ENCODE measurements around the gene SS18L1. TPM values are rescaled to one million over a fixed set of nuclear protein-coding genes. Genes with fewer than 3 reads are reported as not detected.

The SS18L1 gene
- total and polyA plus RNA-seq, 2 experiments from 2014 or later = 6.5 to 32.6 TPM

GRCh38 chr20:62163986-62164762, 20.6 kb downstream of the SS18L1 start:
- H3K27ac ChIP-seq (ENCODE audit: low read depth) = no peak overlapping the region
- ATAC-seq = no peak
- no peak overlapping the region; the same call in 2 of the 3 replicates for H3K4me3 Mint-ChIP-seq
- no peaks in the 10 kb centered on the region for H3K79me2 ChIP-seq (replicated peaks; ENCODE audit: insufficient read depth)
- no peaks in the 10 kb centered on the region; the same call in 1 of the 2 replicates for H4K20me1 ChIP-seq (replicated peaks; ENCODE audit: insufficient read depth)
- no peaks in the 10 kb centered on the region for H3K27me3 ChIP-seq (ENCODE audit: insufficient read depth)
- H3K4me3 ChIP-seq = no peak overlapping the region
- H3K9me2 ChIP-seq (ENCODE audit: insufficient read depth) = no peaks in the 10 kb centered on the region
- no peaks in the 10 kb centered on the region for H3F3A ChIP-seq (replicated peaks; ENCODE audit: low read depth)
- peaks cover 9% of the 10 kb centered on the region for H3K27me3 Mint-ChIP-seq (ENCODE audit: insufficient read depth, low read depth, poor library complexity)
- peaks cover 58% of the 10 kb centered on the region for H3K36me3 Mint-ChIP-seq (ENCODE audit: low read depth)
- H3K4me2 ChIP-seq = no peak overlapping the region
- H3K4me1 Mint-ChIP-seq = no peaks in the 10 kb centered on the region
- DNase-seq (ENCODE audit: low spot score) = no peak
- TF ChIP-seq ZNF331 (CRISPR knock-in tag; IDR thresholded peaks at IDR 0.05; ENCODE audit: low read depth) (no peak), EZH2phosphoT487 (IDR thresholded peaks at IDR 0.05; ENCODE audit: unreplicated experiment) (no peak), NANOG (IDR thresholded peaks at IDR 0.05; ENCODE audit: borderline replicate concordance) (no peak), CREB1 (CRISPR knock-in tag; IDR thresholded peaks at IDR 0.05; ENCODE audit: low read depth) (no peak), JUNB (IDR thresholded peaks at IDR 0.05; ENCODE audit: unreplicated experiment) (no peak), ZNF462 (CRISPR knock-in tag; IDR thresholded peaks at IDR 0.05) (no peak), STAT1 (IDR thresholded peaks at IDR 0.05; ENCODE audit: unreplicated experiment) (no peak), POLR2AphosphoS5 (IDR thresholded peaks at IDR 0.05; ENCODE audit: low read depth) (no peak), EZH2 (IDR thresholded peaks at IDR 0.05; ENCODE audit: low read depth, unreplicated experiment) (no peak), ZNF114 (CRISPR knock-in tag; IDR thresholded peaks at IDR 0.05) (no peak)
- TF ChIP-seq, protein P1, sequence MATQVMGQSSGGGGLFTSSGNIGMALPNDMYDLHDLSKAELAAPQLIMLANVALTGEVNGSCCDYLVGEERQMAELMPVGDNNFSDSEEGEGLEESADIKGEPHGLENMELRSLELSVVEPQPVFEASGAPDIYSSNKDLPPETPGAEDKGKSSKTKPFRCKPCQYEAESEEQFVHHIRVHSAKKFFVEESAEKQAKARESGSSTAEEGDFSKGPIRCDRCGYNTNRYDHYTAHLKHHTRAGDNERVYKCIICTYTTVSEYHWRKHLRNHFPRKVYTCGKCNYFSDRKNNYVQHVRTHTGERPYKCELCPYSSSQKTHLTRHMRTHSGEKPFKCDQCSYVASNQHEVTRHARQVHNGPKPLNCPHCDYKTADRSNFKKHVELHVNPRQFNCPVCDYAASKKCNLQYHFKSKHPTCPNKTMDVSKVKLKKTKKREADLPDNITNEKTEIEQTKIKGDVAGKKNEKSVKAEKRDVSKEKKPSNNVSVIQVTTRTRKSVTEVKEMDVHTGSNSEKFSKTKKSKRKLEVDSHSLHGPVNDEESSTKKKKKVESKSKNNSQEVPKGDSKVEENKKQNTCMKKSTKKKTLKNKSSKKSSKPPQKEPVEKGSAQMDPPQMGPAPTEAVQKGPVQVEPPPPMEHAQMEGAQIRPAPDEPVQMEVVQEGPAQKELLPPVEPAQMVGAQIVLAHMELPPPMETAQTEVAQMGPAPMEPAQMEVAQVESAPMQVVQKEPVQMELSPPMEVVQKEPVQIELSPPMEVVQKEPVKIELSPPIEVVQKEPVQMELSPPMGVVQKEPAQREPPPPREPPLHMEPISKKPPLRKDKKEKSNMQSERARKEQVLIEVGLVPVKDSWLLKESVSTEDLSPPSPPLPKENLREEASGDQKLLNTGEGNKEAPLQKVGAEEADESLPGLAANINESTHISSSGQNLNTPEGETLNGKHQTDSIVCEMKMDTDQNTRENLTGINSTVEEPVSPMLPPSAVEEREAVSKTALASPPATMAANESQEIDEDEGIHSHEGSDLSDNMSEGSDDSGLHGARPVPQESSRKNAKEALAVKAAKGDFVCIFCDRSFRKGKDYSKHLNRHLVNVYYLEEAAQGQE (IDR thresholded peaks at IDR 0.05; ENCODE audit: unreplicated experiment) = no peak
- TF ChIP-seq, protein P2, sequence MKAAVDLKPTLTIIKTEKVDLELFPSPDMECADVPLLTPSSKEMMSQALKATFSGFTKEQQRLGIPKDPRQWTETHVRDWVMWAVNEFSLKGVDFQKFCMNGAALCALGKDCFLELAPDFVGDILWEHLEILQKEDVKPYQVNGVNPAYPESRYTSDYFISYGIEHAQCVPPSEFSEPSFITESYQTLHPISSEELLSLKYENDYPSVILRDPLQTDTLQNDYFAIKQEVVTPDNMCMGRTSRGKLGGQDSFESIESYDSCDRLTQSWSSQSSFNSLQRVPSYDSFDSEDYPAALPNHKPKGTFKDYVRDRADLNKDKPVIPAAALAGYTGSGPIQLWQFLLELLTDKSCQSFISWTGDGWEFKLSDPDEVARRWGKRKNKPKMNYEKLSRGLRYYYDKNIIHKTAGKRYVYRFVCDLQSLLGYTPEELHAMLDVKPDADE (IDR thresholded peaks at IDR 0.05) = no peak
- TF ChIP-seq, protein P3, sequence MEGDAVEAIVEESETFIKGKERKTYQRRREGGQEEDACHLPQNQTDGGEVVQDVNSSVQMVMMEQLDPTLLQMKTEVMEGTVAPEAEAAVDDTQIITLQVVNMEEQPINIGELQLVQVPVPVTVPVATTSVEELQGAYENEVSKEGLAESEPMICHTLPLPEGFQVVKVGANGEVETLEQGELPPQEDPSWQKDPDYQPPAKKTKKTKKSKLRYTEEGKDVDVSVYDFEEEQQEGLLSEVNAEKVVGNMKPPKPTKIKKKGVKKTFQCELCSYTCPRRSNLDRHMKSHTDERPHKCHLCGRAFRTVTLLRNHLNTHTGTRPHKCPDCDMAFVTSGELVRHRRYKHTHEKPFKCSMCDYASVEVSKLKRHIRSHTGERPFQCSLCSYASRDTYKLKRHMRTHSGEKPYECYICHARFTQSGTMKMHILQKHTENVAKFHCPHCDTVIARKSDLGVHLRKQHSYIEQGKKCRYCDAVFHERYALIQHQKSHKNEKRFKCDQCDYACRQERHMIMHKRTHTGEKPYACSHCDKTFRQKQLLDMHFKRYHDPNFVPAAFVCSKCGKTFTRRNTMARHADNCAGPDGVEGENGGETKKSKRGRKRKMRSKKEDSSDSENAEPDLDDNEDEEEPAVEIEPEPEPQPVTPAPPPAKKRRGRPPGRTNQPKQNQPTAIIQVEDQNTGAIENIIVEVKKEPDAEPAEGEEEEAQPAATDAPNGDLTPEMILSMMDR (conservative IDR thresholded peaks at IDR 0.05; ENCODE audit: low read depth in 2 of 2) = no peak
- no peaks in the 10 kb centered on the region for H3K9me3 Mint-ChIP-seq
- no peak overlapping the region for H3K27ac Mint-ChIP-seq
- no peaks in the 10 kb centered on the region for H3K4me1 ChIP-seq (ENCODE audit: insufficient read depth)
- H3K36me3 ChIP-seq (ENCODE audit: insufficient read depth) = peaks cover 26% of the 10 kb centered on the region
- H2AFZ ChIP-seq = no peak overlapping the region
